DMS79 (cell line): ENCODE results near the gene KIFBP.
"Not testable (repeated sequence)": the region's sequence is repeated elsewhere in the genome, so short reads cannot be mapped to it uniquely, and the experiment has no call there.

Source experiments
- DNase-seq: peaks from one replicate; lab custom pipeline; 2025; lab: John Stamatoyannopoulos, UW

Gene KIFBP

GRCh38 chr10:68988530-68989316 is at the start of gene KIFBP:
TSS of gene KIFBP (plus strand) at chr10:68988803. CDS start at chr10:68988833, 30 bp downstream.
- DNase-seq: peak; percentile 87

GRCh38 chr10:68938884-68939283 is 49.7 kb upstream of the KIFBP start:
- no peak for DNase-seq

GRCh38 chr10:68940917-68941316 is 47.7 kb upstream of the KIFBP start:
- not testable (repeated sequence) for DNase-seq

GRCh38 chr10:68950598-68950997 is 38.0 kb upstream of the KIFBP start:
- no peak for DNase-seq

- DNase-seq: no peak
These were observed 33.7 kb upstream of the KIFBP start for GRCh38 chr10:68954904-68955303.

GRCh38 chr10:68955355-68955831 is 33.2 kb upstream of the KIFBP start:
- DNase-seq: no peak

GRCh38 chr10:68955832-68956532 is 32.6 kb upstream of the KIFBP start, which contains the start of gene DDX21:
TSS of gene DDX21 (plus strand) at chr10:68956170. CDS start at chr10:68956226, 56 bp downstream.
- DNase-seq: peak; percentile 54

GRCh38 chr10:68957284-68957615 is 31.4 kb upstream of the KIFBP start:
- DNase-seq: no peak

- no peak for DNase-seq
These were observed 30.9 kb upstream of the KIFBP start for GRCh38 chr10:68957654-68958053.

- DNase-seq: no peak
These were observed 28.7 kb upstream of the KIFBP start for GRCh38 chr10:68959695-68960527.

GRCh38 chr10:68963151-68963550 is 25.5 kb upstream of the KIFBP start:
- DNase-seq: no peak

GRCh38 chr10:68973975-68974374 is 14.6 kb upstream of the KIFBP start:
- no peak for DNase-seq

GRCh38 chr10:68975936-68976473 is 12.6 kb upstream of the KIFBP start:
- not testable (repeated sequence) for DNase-seq

- not testable (repeated sequence) for DNase-seq
These were observed 8.9 kb upstream of the KIFBP start for GRCh38 chr10:68979738-68980137.

- no peak for DNase-seq
These were observed 7.5 kb upstream of the KIFBP start for GRCh38 chr10:68981074-68981473.

- DNase-seq: no peak
These were observed 6.2 kb upstream of the KIFBP start for GRCh38 chr10:68982389-68982788.

GRCh38 chr10:68987611-68988010 is 992 bp upstream of the KIFBP start:
- DNase-seq: no peak

GRCh38 chr10:68989317-68989990 is 851 bp downstream of the KIFBP start:
- DNase-seq: no peak

- DNase-seq: no peak
These were observed 4.2 kb downstream of the KIFBP start for GRCh38 chr10:68992636-68993440.

GRCh38 chr10:68997211-68997610 is 8.6 kb downstream of the KIFBP start:
- no peak for DNase-seq

GRCh38 chr10:69004821-69005220 is 16.2 kb downstream of the KIFBP start:
- DNase-seq: no peak
